ENCODE data around the gene PCSK5.
A peak's percentile ranks its signal among the peaks of the same experiment; 100 is the strongest.

Gene PCSK5

GRCh38 chr9:76027861-76028260 is 137.4 kb downstream of the PCSK5 start:
- Histone ChIP-seq H3K36me3 (ENCODE audit: control insufficient read depth, insufficient read depth, low read length) (peaks cover 14% of the 10 kb centered on the region), H3K27me3 (ENCODE audit: control insufficient read depth, insufficient read depth, low read length) (no peaks in the 10 kb centered on the region), H3K4me3 (ENCODE audit: low read depth, low read length) (no peak overlapping the region), H3K9ac (ENCODE audit: low read depth, low read length) (no peak overlapping the region), H3K27ac (ENCODE audit: low read depth, low read length) (no peak overlapping the region), H3K9me3 (ENCODE audit: control insufficient read depth, insufficient read depth, low read length) (no peaks in the 10 kb centered on the region), H3K4me1 (ENCODE audit: control insufficient read depth, insufficient read depth, low read length) (peaks cover 7% of the 10 kb centered on the region; the same call in 1 of the 2 replicates)

GRCh38 chr9:76032038-76032796 is 141.7 kb downstream of the PCSK5 start:
- H3K27ac ChIP-seq (ENCODE audit: low read depth, low read length) = no peak overlapping the region
- H3K27me3 ChIP-seq (ENCODE audit: control insufficient read depth, insufficient read depth, low read length) = no peaks in the 10 kb centered on the region
- peaks cover 17% of the 10 kb centered on the region for H3K36me3 ChIP-seq (ENCODE audit: control insufficient read depth, insufficient read depth, low read length)

GRCh38 chr9:76032797-76033373 is 142.4 kb downstream of the PCSK5 start:
- Histone ChIP-seq H3K4me3 (ENCODE audit: low read depth, low read length) (no peak overlapping the region), H3K9ac (ENCODE audit: low read depth, low read length) (no peak overlapping the region), H3K9me3 (ENCODE audit: control insufficient read depth, insufficient read depth, low read length) (no peaks in the 10 kb centered on the region), H3K27ac (ENCODE audit: low read depth, low read length) (no peak overlapping the region), H3K27me3 (ENCODE audit: control insufficient read depth, insufficient read depth, low read length) (no peaks in the 10 kb centered on the region), H3K36me3 (ENCODE audit: control insufficient read depth, insufficient read depth, low read length) (peaks cover 17% of the 10 kb centered on the region), H3K4me1 (ENCODE audit: control insufficient read depth, insufficient read depth, low read length) (peaks cover 18% of the 10 kb centered on the region)

More at GRCh38 chr9:76032038-76032796, 141.7 kb downstream of the PCSK5 start:
- Histone ChIP-seq H3K9me3 (ENCODE audit: control insufficient read depth, insufficient read depth, low read length) (no peaks in the 10 kb centered on the region), H3K4me3 (ENCODE audit: low read depth, low read length) (no peak overlapping the region), H3K4me1 (ENCODE audit: control insufficient read depth, insufficient read depth, low read length) (peaks cover 11% of the 10 kb centered on the region), H3K9ac (ENCODE audit: low read depth, low read length) (no peak overlapping the region)

GRCh38 chr9:76034049-76034448 is 143.6 kb downstream of the PCSK5 start:
- Histone ChIP-seq H3K4me1 (ENCODE audit: control insufficient read depth, insufficient read depth, low read length) (peaks cover 28% of the 10 kb centered on the region), H3K36me3 (ENCODE audit: control insufficient read depth, insufficient read depth, low read length) (peaks cover 14% of the 10 kb centered on the region), H3K27ac (ENCODE audit: low read depth, low read length) (no peak overlapping the region), H3K9ac (ENCODE audit: low read depth, low read length) (no peak overlapping the region), H3K9me3 (ENCODE audit: control insufficient read depth, insufficient read depth, low read length) (no peaks in the 10 kb centered on the region), H3K4me3 (ENCODE audit: low read depth, low read length) (no peak overlapping the region), H3K27me3 (ENCODE audit: control insufficient read depth, insufficient read depth, low read length) (no peaks in the 10 kb centered on the region)

GRCh38 chr9:76036762-76037161 is 146.3 kb downstream of the PCSK5 start:
- H3K27me3 ChIP-seq (ENCODE audit: control insufficient read depth, insufficient read depth, low read length) = no peaks in the 10 kb centered on the region
- no peak overlapping the region for H3K4me3 ChIP-seq (ENCODE audit: low read depth, low read length)
- H3K4me1 ChIP-seq (ENCODE audit: control insufficient read depth, insufficient read depth, low read length) = peaks cover 28% of the 10 kb centered on the region
- peaks cover 4% of the 10 kb centered on the region; the same call in 1 of the 2 replicates for H3K36me3 ChIP-seq (ENCODE audit: control insufficient read depth, insufficient read depth, low read length)
- H3K9me3 ChIP-seq (ENCODE audit: control insufficient read depth, insufficient read depth, low read length) = no peaks in the 10 kb centered on the region
- H3K9ac ChIP-seq (ENCODE audit: low read depth, low read length) = no peak overlapping the region
- no peak overlapping the region for H3K27ac ChIP-seq (ENCODE audit: low read depth, low read length)

GRCh38 chr9:76037587-76038225 is 147.2 kb downstream of the PCSK5 start:
- Histone ChIP-seq H3K27me3 (ENCODE audit: control insufficient read depth, insufficient read depth, low read length) (no peaks in the 10 kb centered on the region), H3K4me1 (ENCODE audit: control insufficient read depth, insufficient read depth, low read length) (peaks cover 28% of the 10 kb centered on the region), H3K27ac (ENCODE audit: low read depth, low read length) (no peak overlapping the region), H3K9ac (ENCODE audit: low read depth, low read length) (no peak overlapping the region), H3K9me3 (ENCODE audit: control insufficient read depth, insufficient read depth, low read length) (no peaks in the 10 kb centered on the region), H3K4me3 (ENCODE audit: low read depth, low read length) (no peak overlapping the region), H3K36me3 (ENCODE audit: control insufficient read depth, insufficient read depth, low read length) (peaks cover 4% of the 10 kb centered on the region; the same call in 1 of the 2 replicates)

- Histone ChIP-seq H3K9ac (ENCODE audit: low read depth, low read length) (no peak overlapping the region), H3K9me3 (ENCODE audit: control insufficient read depth, insufficient read depth, low read length) (no peaks in the 10 kb centered on the region), H3K4me1 (ENCODE audit: control insufficient read depth, insufficient read depth, low read length) (peaks cover 28% of the 10 kb centered on the region), H3K36me3 (ENCODE audit: control insufficient read depth, insufficient read depth, low read length) (no peaks in the 10 kb centered on the region; the same call in 1 of the 2 replicates), H3K4me3 (ENCODE audit: low read depth, low read length) (no peak overlapping the region), H3K27ac (ENCODE audit: low read depth, low read length) (no peak overlapping the region), H3K27me3 (ENCODE audit: control insufficient read depth, insufficient read depth, low read length) (no peaks in the 10 kb centered on the region)
These were observed 148.0 kb downstream of the PCSK5 start for GRCh38 chr9:76038431-76038830.

- no peaks in the 10 kb centered on the region for H3K9me3 ChIP-seq (ENCODE audit: control insufficient read depth, insufficient read depth, low read length)
- H3K36me3 ChIP-seq (ENCODE audit: control insufficient read depth, insufficient read depth, low read length) = 0 out of 2 replicates have a peak, but pooled peaks cover 2% of the 10 kb centered on the region
- peaks cover 21% of the 10 kb centered on the region for H3K4me1 ChIP-seq (ENCODE audit: control insufficient read depth, insufficient read depth, low read length)
- H3K4me3 ChIP-seq (ENCODE audit: low read depth, low read length) = no peak overlapping the region
- no peak overlapping the region for H3K9ac ChIP-seq (ENCODE audit: low read depth, low read length)
- H3K27me3 ChIP-seq (ENCODE audit: control insufficient read depth, insufficient read depth, low read length) = no peaks in the 10 kb centered on the region
- H3K27ac ChIP-seq (ENCODE audit: low read depth, low read length) = no peak overlapping the region
These were observed 153.9 kb downstream of the PCSK5 start for GRCh38 chr9:76044266-76044819.

GRCh38 chr9:76045221-76045620 is 154.7 kb downstream of the PCSK5 start:
- H3K36me3 ChIP-seq (ENCODE audit: control insufficient read depth, insufficient read depth, low read length) = 0 out of 2 replicates have a peak, but pooled peaks cover 2% of the 10 kb centered on the region
- H3K9ac ChIP-seq (ENCODE audit: low read depth, low read length) = peak overlapping the region; percentile 0; the same call in 1 of the 2 replicates
- H3K27ac ChIP-seq (ENCODE audit: low read depth, low read length) = peak overlapping the region; percentile 54
- no peaks in the 10 kb centered on the region for H3K27me3 ChIP-seq (ENCODE audit: control insufficient read depth, insufficient read depth, low read length)
- H3K4me3 ChIP-seq (ENCODE audit: low read depth, low read length) = peak overlapping the region; percentile 9; the same call in 1 of the 2 replicates
- H3K9me3 ChIP-seq (ENCODE audit: control insufficient read depth, insufficient read depth, low read length) = no peaks in the 10 kb centered on the region
- peaks cover 21% of the 10 kb centered on the region for H3K4me1 ChIP-seq (ENCODE audit: control insufficient read depth, insufficient read depth, low read length)

GRCh38 chr9:76049341-76049740 is 158.9 kb downstream of the PCSK5 start:
- no peak overlapping the region for H3K27ac ChIP-seq (ENCODE audit: low read depth, low read length)
- no peaks in the 10 kb centered on the region for H3K27me3 ChIP-seq (ENCODE audit: control insufficient read depth, insufficient read depth, low read length)
- H3K36me3 ChIP-seq (ENCODE audit: control insufficient read depth, insufficient read depth, low read length) = 0 out of 2 replicates have a peak, but pooled peaks cover 2% of the 10 kb centered on the region
- no peak overlapping the region for H3K9ac ChIP-seq (ENCODE audit: low read depth, low read length)
- peaks cover 15% of the 10 kb centered on the region for H3K4me1 ChIP-seq (ENCODE audit: control insufficient read depth, insufficient read depth, low read length)
- H3K4me3 ChIP-seq (ENCODE audit: low read depth, low read length) = no peak overlapping the region
- H3K9me3 ChIP-seq (ENCODE audit: control insufficient read depth, insufficient read depth, low read length) = no peaks in the 10 kb centered on the region
